Activated B cell treated with CpG ODN at 0.5 μM for 24 hours (primary cell): ENCODE data around the gene RGS10. TPM values are rescaled to one million over a fixed set of nuclear protein-coding genes. Genes with fewer than 3 reads are reported as not detected.

Experiments used
- ATAC-seq: fragments of 200-7000 bp; cut with Tn5 transposase; one replicate; pipeline ENCODE4 v1.10.0; 2021; ENCODE audit warnings: low read depth, mild to moderate bottlenecking, moderate library complexity
- CTCF ChIA-PET: fragments of 350-600 bp; sonication (Branson Sonifier 250); formaldehyde crosslinking; loops from one replicate; lab custom pipeline; 2021; ENCODE audit warnings: antibody characterized with exemption; lab: Charles Lee
- POLR2A ChIA-PET: fragments of 350-600 bp; sonication (Branson Sonifier 250); formaldehyde crosslinking; loops from one replicate; lab custom pipeline; 2021; ENCODE audit warnings: antibody characterized with exemption; lab: Charles Lee
- DNase-seq: peaks from one replicate; pipeline ENCODE4 v3.0.0; 2022
- H3K27ac Mint-ChIP-seq: one replicate; pipeline ENCODE4 v1.8.0; 2020; ENCODE audit warnings: mixed read lengths
- H3K27me3 Mint-ChIP-seq: one replicate; pipeline ENCODE4 v1.8.0; 2021; ENCODE audit warnings: mixed read lengths
- H3K36me3 Mint-ChIP-seq: one replicate; pipeline ENCODE4 v1.8.0; 2021; ENCODE audit warnings: low read depth, mixed read lengths
- H3K4me1 Mint-ChIP-seq: one replicate; pipeline ENCODE4 v1.8.0; 2021; ENCODE audit warnings: mixed read lengths
- H3K4me3 Mint-ChIP-seq: one replicate; pipeline ENCODE4 v1.8.0; 2020; ENCODE audit warnings: mild to moderate bottlenecking, mixed read lengths
- H3K9me3 Mint-ChIP-seq: one replicate; pipeline ENCODE4 v1.8.0; 2020; ENCODE audit warnings: mixed read lengths
- CTCF ChIP-seq: fragments of 200-600 bp; IDR thresholded peaks from one replicate; pipeline ENCODE4 v1.8.0; 2022; ENCODE audit warnings: antibody characterized with exemption, mild to moderate bottlenecking
- intact Hi-C: fragments of 100-400 bp; cut with micrococcal nuclease; formaldehyde crosslinking; loops from one replicate; pipeline ENCODE4 v1.15.1; 2024
- total RNA-seq: library from RNA; stranded (reverse); gene quantifications from 2 replicates; pipeline ENCODE4 v1.2.3, GENCODE V29; 2022

The RGS10 gene
- total RNA-seq, 1 donor from 2014 or later: 53.5 TPM

- Mint-ChIP-seq H3K4me1 (peaks cover 15% of the 10 kb centered on the region), H3K36me3 (no peaks in the 10 kb centered on the region), H3K9me3 (no peaks in the 10 kb centered on the region), H3K4me3 (peak overlapping the region; percentile 86), H3K27ac (peak overlapping the region; percentile 86), H3K27me3 (no peaks in the 10 kb centered on the region)
- no peak for ATAC-seq
- ChIA-PET CTCF (interaction anchor here (0.7 to 5.7 kb wide), 24 partner anchors 10 to 389 kb away, joined by 3 to 127 read pairs (median 5); partner anchors contain the start of genes GRK5 and RGS10), POLR2A (interaction anchor here (0.5 to 4.2 kb wide), 15 partner anchors 12 to 290 kb away, joined by 3 to 37 read pairs (median 4); partner anchors contain the start of gene GRK5)
- TF ChIP-seq CTCF: no peak
- intact Hi-C loops: loop anchor here (1.0 kb wide), 9 partner anchors 12 to 325 kb away; partner anchors contain the start of gene SFXN4
- no peak for DNase-seq
Measured at GRCh38 chr10:119489991-119490326, 52.6 kb downstream of the RGS10 start.

- no peaks in the 10 kb centered on the region for H3K36me3 Mint-ChIP-seq
- ChIA-PET POLR2A (interaction anchor here (0.6 to 4.2 kb wide), 9 partner anchors 11 to 289 kb away, joined by 3 to 37 read pairs (median 4); partner anchors contain the start of gene GRK5), CTCF (interaction anchor here (0.7 to 5.7 kb wide), 9 partner anchors 10 to 285 kb away, joined by 3 to 127 read pairs (median 14); partner anchors contain the start of genes GRK5 and RGS10)
- TF ChIP-seq CTCF: no peak
- peak overlapping the region; percentile 86 for H3K27ac Mint-ChIP-seq
- peaks cover 12% of the 10 kb centered on the region for H3K4me1 Mint-ChIP-seq
- no peaks in the 10 kb centered on the region for H3K9me3 Mint-ChIP-seq
- H3K27me3 Mint-ChIP-seq: no peaks in the 10 kb centered on the region
- DNase-seq (no peak), ATAC-seq (no peak)
- intact Hi-C loops: loop anchor here (1.0 kb wide), 9 partner anchors 10 to 323 kb away; partner anchors contain the start of gene SFXN4
- no peak overlapping the region for H3K4me3 Mint-ChIP-seq
Measured at GRCh38 chr10:119488675-119489074, 53.8 kb downstream of the RGS10 start.

- Mint-ChIP-seq H3K4me3 (no peak overlapping the region), H3K36me3 (no peaks in the 10 kb centered on the region), H3K9me3 (no peaks in the 10 kb centered on the region), H3K27ac (no peak overlapping the region), H3K27me3 (no peaks in the 10 kb centered on the region), H3K4me1 (peaks cover 10% of the 10 kb centered on the region)
- intact Hi-C loops: no loop called here
- DNase-seq (no peak), ATAC-seq (no peak)
- POLR2A ChIA-PET: interaction anchor here (0.7 kb wide), 1 partner anchor 28 kb away, joined by 4 read pairs; no protein-coding TSS in a partner anchor
- no peak for TF ChIP-seq CTCF
- CTCF ChIA-PET: no interaction called here
Measured at GRCh38 chr10:119483839-119484238, 58.7 kb downstream of the RGS10 start.

GRCh38 chr10:119483001-119483400, 59.5 kb downstream of the RGS10 start:
- CTCF ChIA-PET: no interaction called here

More at GRCh38 chr10:119483001-119483400, 59.5 kb downstream of the RGS10 start:
- intact Hi-C loops: no loop called here
- no peak overlapping the region for H3K4me3 Mint-ChIP-seq
- DNase-seq (no peak), ATAC-seq (no peak)
- H3K27ac Mint-ChIP-seq: no peak overlapping the region
- POLR2A ChIA-PET: no interaction called here
- no peaks in the 10 kb centered on the region for H3K9me3 Mint-ChIP-seq
- no peaks in the 10 kb centered on the region for H3K36me3 Mint-ChIP-seq
- peaks cover 18% of the 10 kb centered on the region for H3K4me1 Mint-ChIP-seq
- H3K27me3 Mint-ChIP-seq: no peaks in the 10 kb centered on the region
- TF ChIP-seq CTCF: no peak
